Eye (tissue), 1 donor: ENCODE data around the gene CDYL2.

Source experiments
- DNase-seq: peaks from one replicate; pipeline ENCODE4 v3.0.0-alpha.2; 2015

Gene CDYL2

GRCh38 chr16:80703131-80704071 lies 101.0 kb downstream of the CDYL2 start:
- DNase-seq, result no peak

GRCh38 chr16:80702696-80703095 lies 101.7 kb downstream of the CDYL2 start:
- DNase-seq, result no peak

GRCh38 chr16:80700558-80700957 lies 103.8 kb downstream of the CDYL2 start:
- DNase-seq, result no peak

GRCh38 chr16:80695020-80695419 lies 109.4 kb downstream of the CDYL2 start:
- no peak for DNase-seq

GRCh38 chr16:80693553-80693952 lies 110.8 kb downstream of the CDYL2 start:
- no peak for DNase-seq

- no peak for DNase-seq
Measured at GRCh38 chr16:80692270-80692669, 112.1 kb downstream of the CDYL2 start.

GRCh38 chr16:80691111-80691741 lies 113.2 kb downstream of the CDYL2 start:
- DNase-seq, result no peak

GRCh38 chr16:80689487-80689886 lies 114.9 kb downstream of the CDYL2 start:
- DNase-seq, result no peak

GRCh38 chr16:80687606-80688005 lies 116.8 kb downstream of the CDYL2 start:
- DNase-seq, result no peak

- no peak for DNase-seq
Measured at GRCh38 chr16:80684906-80685305, 119.5 kb downstream of the CDYL2 start.

- no peak for DNase-seq
Measured at GRCh38 chr16:80684136-80684765, 120.1 kb downstream of the CDYL2 start.

GRCh38 chr16:80683646-80684045 lies 120.8 kb downstream of the CDYL2 start:
- DNase-seq, result no peak

- no peak for DNase-seq
Measured at GRCh38 chr16:80682421-80683070, 121.9 kb downstream of the CDYL2 start.

GRCh38 chr16:80681436-80681835 lies 123.0 kb downstream of the CDYL2 start:
- DNase-seq, result no peak

GRCh38 chr16:80680839-80681238 lies 123.6 kb downstream of the CDYL2 start:
- DNase-seq, result no peak

GRCh38 chr16:80680046-80680445 lies 124.4 kb downstream of the CDYL2 start:
- no peak for DNase-seq

GRCh38 chr16:80674884-80675283 lies 129.5 kb downstream of the CDYL2 start:
- no peak for DNase-seq

GRCh38 chr16:80672379-80672778 lies 132.0 kb downstream of the CDYL2 start:
- no peak for DNase-seq

- DNase-seq, result no peak
Measured at GRCh38 chr16:80671281-80671849, 133.0 kb downstream of the CDYL2 start.

- no peak for DNase-seq
Measured at GRCh38 chr16:80670170-80670865, 134.1 kb downstream of the CDYL2 start.

- no peak for DNase-seq
Measured at GRCh38 chr16:80669673-80670072, 134.7 kb downstream of the CDYL2 start.

GRCh38 chr16:80667925-80668324 lies 136.5 kb downstream of the CDYL2 start:
- DNase-seq, result no peak
